ENCODE results near the gene JSRP1.

Gene JSRP1

GRCh38 chr19:2232286-2233151 lies 23.7 kb downstream of the JSRP1 start:
- DNase-seq (ENCODE audit: low spot score) = no peak

DNA sequence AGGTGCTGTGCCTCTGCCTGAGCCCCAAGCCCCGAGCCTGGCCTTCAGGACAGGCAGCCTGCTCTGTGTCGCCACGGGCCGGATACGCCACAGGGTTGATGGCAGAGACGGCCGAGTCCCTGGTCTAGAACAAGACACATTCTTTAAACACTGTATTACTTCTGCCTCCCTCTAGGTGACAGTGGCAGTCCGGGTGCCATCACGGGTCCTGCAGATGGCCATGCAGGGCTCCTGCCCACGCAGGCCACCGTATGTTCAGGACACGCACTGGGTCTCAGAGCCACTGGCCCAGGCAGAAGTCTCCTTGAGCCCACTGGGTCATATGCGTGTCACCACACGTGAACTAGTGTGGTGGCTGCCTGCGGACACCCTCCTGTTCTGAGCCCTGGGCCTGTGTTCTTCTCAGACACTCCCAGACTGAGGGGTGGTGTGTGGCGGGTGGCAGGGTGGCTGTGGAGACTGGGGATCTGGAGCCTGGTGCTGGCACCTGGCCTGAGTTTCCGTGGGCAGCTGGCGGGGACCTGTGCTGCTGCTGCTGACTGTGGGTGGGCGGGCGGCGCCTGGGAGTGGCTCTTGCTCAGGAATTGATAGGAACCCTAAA lies 24.5 kb downstream of the JSRP1 start:
- DNase-seq (ENCODE audit: low spot score) = peak; percentile 62

DNA sequence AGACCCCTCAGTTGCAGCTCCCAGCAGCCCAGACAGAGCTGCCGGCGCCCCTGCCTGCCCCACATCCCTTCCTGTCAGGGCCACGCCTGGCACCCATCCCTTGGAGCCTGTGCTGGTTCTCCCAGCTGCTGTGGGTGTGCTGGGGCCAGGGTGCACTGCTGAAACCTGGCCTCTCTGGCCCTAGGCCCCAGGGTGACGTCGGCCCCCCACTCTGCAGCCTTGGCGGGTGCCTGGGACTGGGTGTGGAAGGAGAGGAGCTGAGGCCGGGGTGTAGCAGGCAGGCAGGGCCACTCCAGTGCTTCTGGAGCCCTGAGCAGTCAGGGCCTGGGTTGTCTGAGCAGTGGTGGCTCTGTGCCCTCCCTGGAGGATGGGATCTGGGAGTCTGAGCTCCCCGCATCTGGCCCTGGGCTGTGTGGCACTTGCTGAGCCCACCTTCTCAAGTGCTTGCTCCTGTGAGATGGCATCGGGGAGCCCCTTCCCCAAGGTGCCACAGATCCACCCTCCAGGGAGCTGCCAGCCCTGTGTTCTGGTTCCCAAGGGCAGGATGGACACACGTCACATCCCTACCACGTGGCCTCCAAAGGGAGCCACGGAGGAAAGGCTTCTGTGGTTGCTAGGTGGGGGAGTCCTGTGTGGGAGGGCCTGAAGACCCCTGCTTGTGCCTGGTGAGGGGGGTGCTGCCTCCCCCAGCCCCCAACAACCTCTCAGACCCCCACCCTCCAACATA lies 25.2 kb downstream of the JSRP1 start:
- DNase-seq (ENCODE audit: low spot score) = no peak

- no peak for DNase-seq (ENCODE audit: low spot score)
Measured at GRCh38 chr19:2230033-2230531, 26.1 kb downstream of the JSRP1 start.

DNA sequence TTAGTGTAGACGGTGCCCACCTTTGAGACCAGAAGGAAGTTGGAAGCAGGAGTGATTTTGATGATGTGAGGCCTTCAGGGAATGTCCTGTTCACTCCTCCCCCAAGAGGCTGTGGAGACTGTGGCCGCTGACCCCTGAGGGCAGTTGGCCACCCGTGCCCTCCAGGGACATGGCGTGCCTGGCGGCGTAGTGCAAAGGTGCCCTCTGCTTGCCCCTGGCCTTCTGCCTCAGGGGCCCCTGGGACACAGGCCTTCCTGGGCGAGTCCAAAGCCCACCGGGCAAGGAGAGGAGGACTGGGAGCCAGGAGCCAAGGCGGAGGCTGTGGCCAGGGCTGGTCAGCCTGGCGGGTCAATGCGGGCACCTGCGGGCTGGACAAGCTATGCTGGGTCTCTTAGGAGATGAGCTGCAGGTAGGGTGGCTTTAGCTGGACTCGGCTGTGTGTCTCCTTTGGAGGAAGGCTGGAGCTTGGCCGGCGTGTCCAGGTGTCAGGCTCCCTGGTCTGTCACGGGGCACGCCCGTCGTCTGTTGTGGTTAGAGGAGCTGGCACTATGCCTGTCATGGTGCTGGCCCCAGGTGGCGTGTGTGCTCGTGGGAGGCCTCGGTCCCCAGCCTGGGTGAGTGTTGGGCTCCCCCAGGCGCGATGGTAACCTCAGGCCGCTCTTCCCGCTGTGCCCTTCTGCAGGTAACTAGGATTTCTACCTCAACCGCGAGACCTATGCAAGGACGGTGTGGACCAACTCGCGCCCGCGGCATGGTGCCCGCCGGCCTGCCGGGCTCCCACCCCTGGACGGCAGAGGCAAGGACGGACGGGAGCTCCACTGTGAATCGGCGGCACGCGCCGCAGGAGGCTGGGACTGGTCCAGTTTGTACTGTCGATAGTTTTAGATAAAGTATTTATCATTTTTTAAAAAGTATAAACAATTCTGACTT lies 26.8 kb downstream of the JSRP1 start:
- no peak for DNase-seq (ENCODE audit: low spot score)

- no peak for DNase-seq (ENCODE audit: low spot score)
Measured at GRCh38 chr19:2228157-2229030, 27.8 kb downstream of the JSRP1 start.

DNA sequence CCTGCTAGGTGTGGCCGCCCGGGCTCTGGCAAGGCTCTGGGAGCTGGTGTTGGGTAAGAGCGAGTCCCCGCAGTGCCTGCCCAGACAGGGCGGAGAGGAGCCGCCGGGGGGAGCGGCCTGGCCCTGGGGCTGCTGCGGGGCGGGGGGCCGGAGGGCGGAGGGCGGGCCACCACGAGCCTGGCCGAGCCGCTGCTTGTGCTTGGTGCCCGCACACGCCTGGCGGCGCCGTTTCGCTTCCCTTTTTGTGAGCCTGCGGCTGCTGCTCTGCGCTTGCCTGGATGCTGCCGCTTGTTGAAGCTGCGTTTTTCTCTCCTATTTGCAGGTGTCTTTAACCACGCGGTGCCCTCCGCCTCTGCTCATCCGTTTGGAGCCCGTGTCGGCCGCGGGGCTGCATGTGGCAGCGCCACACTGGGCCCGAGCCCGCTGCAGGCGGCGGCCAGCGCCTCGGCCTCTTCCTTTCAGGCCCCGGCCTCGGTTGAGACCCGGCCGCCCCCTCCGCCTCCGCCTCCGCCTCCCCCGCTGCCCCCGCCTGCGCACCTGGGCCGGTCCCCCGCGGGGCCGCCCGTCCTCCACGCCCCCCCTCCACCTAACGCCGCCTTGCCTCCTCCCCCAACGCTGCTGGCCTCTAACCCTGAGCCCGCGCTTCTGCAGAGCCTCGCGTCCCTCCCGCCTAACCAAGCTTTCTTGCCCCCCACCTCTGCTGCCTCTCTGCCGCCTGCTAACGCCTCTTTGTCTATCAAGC lies 28.6 kb downstream of the JSRP1 start:
- DNase-seq (ENCODE audit: low spot score) = no peak

GRCh38 chr19:2226840-2227360 lies 29.3 kb downstream of the JSRP1 start:
- DNase-seq (ENCODE audit: low spot score) = no peak

DNA sequence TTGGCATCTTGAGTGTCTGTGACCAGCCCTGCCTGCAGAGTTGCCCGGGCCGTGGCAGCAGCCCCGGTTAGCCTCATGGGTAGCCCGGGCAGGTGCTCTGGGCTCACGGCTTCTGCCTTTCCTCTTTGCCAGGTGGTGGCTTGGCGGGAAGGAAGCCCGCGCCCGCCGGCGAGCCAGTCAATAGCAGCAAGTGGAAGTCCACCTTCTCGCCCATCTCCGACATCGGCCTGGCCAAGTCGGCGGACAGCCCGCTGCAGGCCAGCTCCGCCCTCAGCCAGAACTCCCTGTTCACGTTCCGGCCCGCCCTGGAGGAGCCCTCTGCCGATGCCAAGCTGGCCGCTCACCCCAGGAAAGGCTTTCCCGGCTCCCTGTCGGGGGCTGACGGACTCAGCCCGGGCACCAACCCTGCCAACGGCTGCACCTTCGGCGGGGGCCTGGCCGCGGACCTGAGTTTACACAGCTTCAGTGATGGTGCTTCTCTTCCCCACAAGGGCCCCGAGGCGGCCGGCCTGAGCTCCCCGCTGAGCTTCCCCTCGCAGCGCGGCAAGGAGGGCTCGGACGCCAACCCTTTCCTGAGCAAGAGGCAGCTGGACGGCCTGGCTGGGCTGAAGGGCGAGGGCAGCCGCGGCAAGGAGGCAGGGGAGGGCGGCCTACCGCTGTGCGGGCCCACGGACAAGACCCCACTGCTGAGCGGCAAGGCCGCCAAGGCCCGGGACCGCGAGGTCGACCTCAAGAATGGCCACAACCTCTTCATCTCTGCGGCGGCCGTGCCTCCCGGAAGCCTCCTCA lies 30.0 kb downstream of the JSRP1 start:
- no peak for DNase-seq (ENCODE audit: low spot score)

GRCh38 chr19:2225415-2226050 lies 30.7 kb downstream of the JSRP1 start:
- DNase-seq (ENCODE audit: low spot score) = no peak

DNA sequence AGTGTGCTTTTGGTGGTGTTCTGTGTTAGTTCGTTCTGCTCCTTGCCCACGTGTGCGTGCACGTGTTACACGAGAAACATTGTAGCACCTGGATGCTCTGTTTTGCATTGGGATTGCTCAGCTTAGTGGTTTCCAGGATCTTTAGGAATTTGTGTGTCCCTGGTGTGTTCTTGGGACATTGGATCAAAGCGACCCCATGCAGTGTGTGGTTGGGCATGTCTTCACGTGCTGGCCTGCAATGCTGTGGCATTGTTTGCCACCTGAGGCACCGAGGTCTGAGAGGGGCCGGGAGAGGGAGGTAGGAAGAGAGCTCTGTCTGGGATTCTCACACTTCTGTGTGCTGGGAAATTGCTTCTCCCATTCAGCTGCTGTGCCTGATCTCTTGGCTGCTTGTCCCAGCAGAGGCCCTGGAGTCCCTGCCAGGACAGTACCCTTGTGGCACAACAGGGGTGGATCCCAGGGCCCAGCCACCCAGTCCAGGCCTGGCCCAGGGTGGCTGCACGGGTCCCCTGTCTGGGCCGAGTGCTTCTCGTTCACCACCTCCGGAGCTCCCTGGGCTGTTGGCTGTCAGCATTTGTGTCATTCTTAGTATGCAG lies 31.4 kb downstream of the JSRP1 start:
- no peak for DNase-seq (ENCODE audit: low spot score)

GRCh38 chr19:2223959-2224358 lies 32.3 kb downstream of the JSRP1 start:
- DNase-seq (ENCODE audit: low spot score) = no peak

DNA sequence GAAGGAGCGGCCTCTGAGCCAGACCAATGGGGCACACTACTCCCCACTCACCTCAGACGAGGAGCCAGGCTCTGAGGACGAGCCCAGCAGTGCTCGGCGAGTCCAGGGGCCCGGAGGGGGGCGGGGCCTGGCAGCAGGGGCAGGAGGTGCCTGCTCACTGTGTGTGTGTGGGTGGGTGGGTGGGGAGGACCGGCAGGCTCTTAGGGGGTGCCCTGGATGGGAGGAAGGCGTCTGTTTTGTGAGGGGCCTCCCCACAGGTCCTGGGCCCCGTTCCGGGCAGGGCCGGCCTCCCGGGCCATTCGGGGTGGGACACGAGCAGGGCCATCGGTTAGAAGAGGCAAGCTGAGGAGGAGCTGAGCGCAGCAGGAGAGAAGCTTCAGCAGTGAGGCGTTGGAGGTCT lies 32.8 kb downstream of the JSRP1 start:
- no peak for DNase-seq (ENCODE audit: low spot score)

GRCh38 chr19:2221918-2222317 lies 34.3 kb downstream of the JSRP1 start:
- DNase-seq (ENCODE audit: low spot score) = no peak

DNA sequence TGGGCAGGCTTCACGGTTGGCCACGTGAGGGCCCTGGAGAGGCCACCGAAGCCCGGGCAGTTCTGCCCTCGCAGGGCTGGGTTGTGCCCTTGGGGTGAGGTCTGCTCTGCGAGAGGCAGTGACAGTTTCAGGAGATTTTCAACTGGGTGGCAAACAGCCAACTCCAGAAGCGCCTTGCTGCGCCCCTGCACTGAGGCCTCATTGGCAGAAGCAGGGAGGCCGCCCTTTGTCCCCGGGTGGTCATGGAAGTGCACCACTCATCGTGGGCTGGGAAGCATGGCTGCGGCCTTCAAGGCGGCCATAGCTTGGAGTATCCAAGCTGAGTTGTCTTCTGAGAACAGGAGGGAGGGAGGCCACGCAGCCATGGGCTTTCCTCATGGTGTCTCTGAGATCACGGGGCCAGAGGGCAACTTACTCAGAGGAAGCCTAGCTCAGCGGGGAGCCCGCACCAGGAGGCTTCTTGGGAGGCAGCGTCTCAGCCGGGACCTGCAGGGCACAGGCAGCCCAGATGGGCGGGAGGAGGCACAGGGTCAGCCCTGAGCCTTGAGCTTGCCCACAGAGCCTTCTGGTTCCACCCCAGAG lies 34.9 kb downstream of the JSRP1 start:
- no peak for DNase-seq (ENCODE audit: low spot score)

- no peak for DNase-seq (ENCODE audit: low spot score)
Measured at GRCh38 chr19:2219726-2220125, 36.5 kb downstream of the JSRP1 start.

GRCh38 chr19:2217591-2217990 lies 38.6 kb downstream of the JSRP1 start:
- DNase-seq (ENCODE audit: low spot score) = no peak
